Upper lobe of left lung (tissue), 4 donors: ENCODE measurements around the gene CDC42BPG.

Experiments used
- EP300 ChIP-seq, 4 donors: sonication (generic); formaldehyde crosslinking; IDR thresholded peaks; one replicate each; pipeline ENCODE4 v1.5.1; 2017; ENCODE audit warnings: antibody characterized with exemption in 4 of 4, control low read depth in 2 of 4
- POLR2A ChIP-seq, 4 donors: fragments of 450-650 bp; IDR thresholded peaks; one replicate each; pipeline ENCODE4 v1.5.1; 2016 to 2017; ENCODE audit warnings: antibody characterized with exemption in 4 of 4, mild to moderate bottlenecking in 2 of 4
- POLR2AphosphoS5 ChIP-seq, 2 donors: sonication (generic); formaldehyde crosslinking; IDR thresholded peaks; one replicate each; pipeline ENCODE4 v1.5.1; 2017; ENCODE audit warnings: antibody characterized with exemption in 2 of 2
- TF ChIP-seq, protein P1 (sequence below), 6 experiments: fragments of 450-650 bp in 4 of 6; fragments of 200-600 bp in 2 of 6; sonication (generic) in 2 of 6; IDR thresholded peaks; one replicate each; pipeline ENCODE4 v1.5.1; 2016 to 2019; ENCODE audit warnings: antibody characterized with exemption in 6 of 6

GRCh38 chr11:64789331-64790204 lies 54.9 kb downstream of the CDC42BPG start:
- TF ChIP-seq, protein P1, sequence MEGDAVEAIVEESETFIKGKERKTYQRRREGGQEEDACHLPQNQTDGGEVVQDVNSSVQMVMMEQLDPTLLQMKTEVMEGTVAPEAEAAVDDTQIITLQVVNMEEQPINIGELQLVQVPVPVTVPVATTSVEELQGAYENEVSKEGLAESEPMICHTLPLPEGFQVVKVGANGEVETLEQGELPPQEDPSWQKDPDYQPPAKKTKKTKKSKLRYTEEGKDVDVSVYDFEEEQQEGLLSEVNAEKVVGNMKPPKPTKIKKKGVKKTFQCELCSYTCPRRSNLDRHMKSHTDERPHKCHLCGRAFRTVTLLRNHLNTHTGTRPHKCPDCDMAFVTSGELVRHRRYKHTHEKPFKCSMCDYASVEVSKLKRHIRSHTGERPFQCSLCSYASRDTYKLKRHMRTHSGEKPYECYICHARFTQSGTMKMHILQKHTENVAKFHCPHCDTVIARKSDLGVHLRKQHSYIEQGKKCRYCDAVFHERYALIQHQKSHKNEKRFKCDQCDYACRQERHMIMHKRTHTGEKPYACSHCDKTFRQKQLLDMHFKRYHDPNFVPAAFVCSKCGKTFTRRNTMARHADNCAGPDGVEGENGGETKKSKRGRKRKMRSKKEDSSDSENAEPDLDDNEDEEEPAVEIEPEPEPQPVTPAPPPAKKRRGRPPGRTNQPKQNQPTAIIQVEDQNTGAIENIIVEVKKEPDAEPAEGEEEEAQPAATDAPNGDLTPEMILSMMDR (IDR thresholded peaks at IDR 0.05): no peak
- TF ChIP-seq POLR2A (IDR thresholded peaks at IDR 0.05) (no peak), POLR2AphosphoS5 (IDR thresholded peaks at IDR 0.05) (no peak), EP300 (IDR thresholded peaks at IDR 0.05) (no peak)
